Trophoblast cell (in vitro differentiated cells and primary cell): ENCODE data around the gene KRTAP2-4.
"Not testable (repeated sequence)": the region's sequence is repeated elsewhere in the genome, so short reads cannot be mapped to it uniquely, and the experiment has no call there.

Experiments used
- DNase-seq, 2 donors: peaks; one replicate each; pipeline ENCODE4 v3.0.0-alpha.2; 2016
- H2AFZ ChIP-seq: 2 replicates; pipeline ENCODE4 v1.6.1; 2013; ENCODE audit warnings: low read length, moderate library complexity, mild to moderate bottlenecking; ENCODE audit not compliant: insufficient read depth, poor library complexity
- H2AK5ac ChIP-seq: 2 replicates; pipeline ENCODE4 v1.6.1; 2013; ENCODE audit warnings: mild to moderate bottlenecking, low read length
- H2BK120ac ChIP-seq: 2 replicates; pipeline ENCODE4 v1.6.1; 2013; ENCODE audit warnings: low read length, mild to moderate bottlenecking, moderate library complexity; ENCODE audit not compliant: insufficient read depth, poor library complexity
- H2BK12ac ChIP-seq: 2 replicates; pipeline ENCODE4 v1.6.1; 2013; ENCODE audit warnings: mild to moderate bottlenecking, low read length, moderate library complexity
- H2BK5ac ChIP-seq: 2 replicates; pipeline ENCODE4 v1.6.1; 2013; ENCODE audit warnings: low read length, low read depth, moderate library complexity, mild to moderate bottlenecking; ENCODE audit not compliant: poor library complexity
- H3K14ac ChIP-seq: 2 replicates; pipeline ENCODE4 v1.6.1; 2013; ENCODE audit warnings: mild to moderate bottlenecking, low read length
- H3K18ac ChIP-seq: 2 replicates; pipeline ENCODE4 v1.6.1; 2013; ENCODE audit warnings: mild to moderate bottlenecking, low read length
- H3K23ac ChIP-seq: 2 replicates; pipeline ENCODE4 v1.6.1; 2013; ENCODE audit warnings: low read length
- H3K27ac ChIP-seq: 2 replicates; pipeline ENCODE4 v1.5.1; 2013; ENCODE audit warnings: low read depth, mild to moderate bottlenecking, inconsistent platforms, low read length, moderate library complexity
- H3K27me3 ChIP-seq: 2 replicates; pipeline ENCODE4 v1.6.1; 2013; ENCODE audit warnings: inconsistent platforms, mild to moderate bottlenecking, low read length, moderate library complexity; ENCODE audit not compliant: insufficient read depth
- H3K36me3 ChIP-seq, 2 experiments: 1 replicate in 1 of 2; 2 replicates in 1 of 2; pipeline ENCODE4 v1.6.1; 2013; ENCODE audit warnings: low read length in 2 of 2, mild to moderate bottlenecking in 2 of 2, moderate library complexity in 1 of 2; ENCODE audit not compliant: insufficient read depth in 2 of 2, control insufficient read depth in 1 of 2
- H3K4ac ChIP-seq: 2 replicates; pipeline ENCODE4 v1.6.1; 2013; ENCODE audit warnings: low read depth, mild to moderate bottlenecking, low read length, moderate library complexity
- H3K4me1 ChIP-seq, 2 experiments: 1 replicate in 1 of 2; 2 replicates in 1 of 2; pipeline ENCODE4 v1.6.1; 2013; ENCODE audit warnings: low read length in 2 of 2, mild to moderate bottlenecking in 2 of 2, moderate library complexity in 1 of 2; ENCODE audit not compliant: insufficient read depth in 2 of 2, control insufficient read depth in 1 of 2
- H3K4me2 ChIP-seq: 2 replicates; pipeline ENCODE4 v1.6.1; 2013; ENCODE audit warnings: inconsistent platforms, mild to moderate bottlenecking, low read length, moderate library complexity
- H3K4me3 ChIP-seq: 2 replicates; pipeline ENCODE4 v1.5.1; 2013; ENCODE audit warnings: mild to moderate bottlenecking, low read depth, low read length, inconsistent platforms
- H3K79me1 ChIP-seq: one replicate; pipeline ENCODE4 v1.6.1; 2013; ENCODE audit warnings: low read length
- H3K79me2 ChIP-seq: 2 replicates; pipeline ENCODE4 v1.6.1; 2013; ENCODE audit warnings: low read length, mild to moderate bottlenecking; ENCODE audit not compliant: control insufficient read depth, insufficient read depth, poor library complexity
- H3K9ac ChIP-seq: 2 replicates; pipeline ENCODE4 v1.6.1; 2013; ENCODE audit warnings: mild to moderate bottlenecking, low read length
- H3K9me3 ChIP-seq: 2 replicates; pipeline ENCODE4 v1.6.1; 2013; ENCODE audit warnings: low read depth, mild to moderate bottlenecking, control low read depth, inconsistent platforms, low read length; ENCODE audit not compliant: insufficient read depth
- H4K12ac ChIP-seq: 2 replicates; pipeline ENCODE4 v1.6.1; 2013; ENCODE audit warnings: low read depth, mild to moderate bottlenecking, low read length, moderate library complexity
- H4K8ac ChIP-seq: 2 replicates; pipeline ENCODE4 v1.6.1; 2013; ENCODE audit warnings: low read depth, mild to moderate bottlenecking, low read length, moderate library complexity
- H4K91ac ChIP-seq: one replicate; pipeline ENCODE4 v1.6.1; 2013; ENCODE audit warnings: low read depth, mild to moderate bottlenecking, low read length, moderate library complexity
- WGBS: extraction: QIAGEN DNeasy Blood & Tissue Kit; methylation state at CpG from one replicate; pipeline ENCODE4 v1.1.7; 2013; ENCODE audit warnings: missing lambda C conversion rate; ENCODE audit not compliant: insufficient read length, insufficient coverage; ENCODE audit errors: extremely low coverage; 5-methylcytosine and 5-hydroxymethylcytosine counted together

Gene KRTAP2-4

DNA sequence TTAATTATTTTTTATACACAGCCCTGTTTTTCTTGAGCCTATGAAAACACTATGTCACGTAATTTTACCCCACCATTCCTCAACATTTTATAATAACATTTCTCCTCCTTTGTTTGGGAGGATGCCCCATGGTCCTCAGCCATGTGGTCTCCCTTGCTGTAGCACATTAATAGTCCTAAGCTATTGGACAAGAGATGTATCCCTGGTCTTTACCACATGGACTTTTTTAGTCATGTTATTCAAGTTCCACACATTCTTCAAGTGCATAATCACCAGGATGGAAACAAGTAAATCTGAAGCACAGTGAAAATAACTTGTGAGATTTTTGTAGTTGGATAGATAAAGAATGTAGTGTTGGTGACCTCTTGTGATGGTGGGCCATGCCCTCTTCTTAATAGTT is 3.7 kb downstream of the KRTAP2-4 start:
- 100% methylated on average over 1 of the region's 1 CpG for WGBS
- H2BK5ac ChIP-seq, result no peak overlapping the region
- DNase-seq, result peak in 1 of 2 donors; percentile 51

GRCh38 chr17:41060052-41060604 is 5.6 kb downstream of the KRTAP2-4 start, which contains the start of gene KRTAP2-3:
KRTAP2-3 (minus strand) TSS chr17:41060114; CDS start chr17:41060050, 64 bp downstream.
- H3K36me3 ChIP-seq, result no peaks in the 10 kb centered on the region
- no CpG with 5 or more reads among the region's 6 CpGs for WGBS
- no peak within 1 kb of the TSS for H3K27ac ChIP-seq

More for the DNA sequence above, 3.7 kb downstream of the KRTAP2-4 start:
- no peaks in the 10 kb centered on the region for H3K36me3 ChIP-seq
- H3K14ac ChIP-seq, result no peak overlapping the region
- no peak overlapping the region for H3K23ac ChIP-seq
- no peaks in the 10 kb centered on the region for H3K27me3 ChIP-seq
- no peaks in the 10 kb centered on the region for H3K9me3 ChIP-seq
- H3K4me2 ChIP-seq, result no peak overlapping the region
- H3K4me3 ChIP-seq, result no peak overlapping the region
- H3K4me1 ChIP-seq, result peaks cover 3 to 6% of the 10 kb centered on the region in 2 experiments
- H4K8ac ChIP-seq, result no peak overlapping the region
- no peak overlapping the region for H2BK12ac ChIP-seq
- no peak overlapping the region for H4K12ac ChIP-seq
- H3K4ac ChIP-seq, result no peak overlapping the region
- no peaks in the 10 kb centered on the region for H3K79me1 ChIP-seq
- H3K27ac ChIP-seq, result peak overlapping the region; percentile 22
- H2AK5ac ChIP-seq, result no peak overlapping the region
- no peak overlapping the region for H2AFZ ChIP-seq
- H2BK120ac ChIP-seq, result no peak overlapping the region
- no peaks in the 10 kb centered on the region for H3K79me2 ChIP-seq
- no peak overlapping the region for H3K9ac ChIP-seq
- no peak overlapping the region for H3K18ac ChIP-seq
- no peak overlapping the region for H4K91ac ChIP-seq

DNA sequence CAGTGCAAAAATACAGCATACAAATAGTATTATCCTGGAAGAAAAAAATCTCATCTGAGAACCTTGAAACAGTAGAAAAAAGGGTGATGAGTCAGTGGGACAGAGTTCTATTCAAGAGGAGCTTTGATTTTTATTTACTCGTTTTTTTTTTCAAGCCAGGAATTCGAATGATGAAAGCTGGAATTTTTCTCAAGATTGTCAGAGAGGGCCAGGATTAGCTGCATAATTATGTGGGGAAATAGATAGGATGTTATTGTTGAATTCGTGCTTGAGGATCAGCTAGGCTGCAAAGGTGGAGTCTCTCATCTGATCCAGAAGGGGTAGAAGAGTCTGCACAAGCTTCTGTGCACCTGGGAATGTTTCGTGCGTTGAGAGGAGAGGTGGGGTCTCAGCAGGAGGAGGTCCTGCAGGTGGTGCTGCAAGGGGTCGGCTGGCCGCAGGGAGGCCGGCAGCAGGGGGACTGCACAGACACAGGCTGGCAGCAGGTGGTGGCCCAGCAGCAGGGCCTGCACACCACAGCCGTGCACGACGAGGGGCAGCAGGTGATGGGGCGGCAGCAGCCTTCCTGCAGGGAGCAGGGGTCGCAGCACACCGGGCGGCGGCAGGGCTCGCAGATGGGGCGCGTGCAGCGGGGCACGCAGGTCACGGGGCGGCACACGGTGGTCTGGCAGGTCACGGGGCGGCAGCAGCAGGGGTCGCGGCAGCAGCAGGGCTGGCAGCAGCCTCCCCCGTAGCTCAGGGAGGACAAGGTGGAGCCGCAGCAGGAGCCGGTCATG is 6.2 kb downstream of the KRTAP2-4 start:
- no CpG with 5 or more reads among the region's 31 CpGs for WGBS
- H3K23ac ChIP-seq, H3K79me2 ChIP-seq, H2AK5ac ChIP-seq, H3K9ac ChIP-seq, H3K4me2 ChIP-seq, H2AFZ ChIP-seq, H4K8ac ChIP-seq, H3K4ac ChIP-seq, H3K9me3 ChIP-seq, H3K4me3 ChIP-seq, H3K36me3 ChIP-seq, H4K12ac ChIP-seq, H3K4me1 ChIP-seq, H3K79me1 ChIP-seq, H3K18ac ChIP-seq, H3K27ac ChIP-seq, H3K27me3 ChIP-seq, H2BK12ac ChIP-seq, H2BK5ac ChIP-seq: not testable (repeated sequence)
- peak in 1 of 2 donors; percentile 87 for DNase-seq
- H3K14ac ChIP-seq, result peak overlapping the region; percentile 70
- peak overlapping the region; percentile 51 for H2BK120ac ChIP-seq
- H4K91ac ChIP-seq, result peak overlapping the region; percentile 48

More at GRCh38 chr17:41060052-41060604, 5.6 kb downstream of the KRTAP2-4 start, which contains the start of gene KRTAP2-3:
- H3K9me3 ChIP-seq, result no peaks in the 10 kb centered on the region
- no peak within 1 kb of the TSS for H4K12ac ChIP-seq
- H4K91ac ChIP-seq, result peak within 1 kb of the TSS; percentile 48
- no peak within 1 kb of the TSS for H3K9ac ChIP-seq
- no peaks in the 10 kb centered on the region for H3K27me3 ChIP-seq
- H3K4me1 ChIP-seq, result peaks cover 3 to 6% of the 10 kb centered on the region in 2 experiments
- H2BK120ac ChIP-seq, result peak within 1 kb of the TSS; percentile 51
- no peak within 1 kb of the TSS for H4K8ac ChIP-seq
- H2AFZ ChIP-seq, result no peak within 1 kb of the TSS
- no peak within 1 kb of the TSS for H3K4me2 ChIP-seq
- H3K14ac ChIP-seq, result peak within 1 kb of the TSS; percentile 70
- no peak within 1 kb of the TSS for H3K4ac ChIP-seq
- no peak within 1 kb of the TSS for H2BK12ac ChIP-seq
- no peaks in the 10 kb centered on the region for H3K79me1 ChIP-seq
- no peak within 1 kb of the TSS for H2BK5ac ChIP-seq
- DNase-seq, result peak; percentile 89 to 96
- H3K18ac ChIP-seq, result no peak within 1 kb of the TSS
- no peak within 1 kb of the TSS for H3K4me3 ChIP-seq
- no peak within 1 kb of the TSS for H3K23ac ChIP-seq
- H2AK5ac ChIP-seq, result no peak within 1 kb of the TSS
- no peaks in the 10 kb centered on the region for H3K79me2 ChIP-seq

DNA sequence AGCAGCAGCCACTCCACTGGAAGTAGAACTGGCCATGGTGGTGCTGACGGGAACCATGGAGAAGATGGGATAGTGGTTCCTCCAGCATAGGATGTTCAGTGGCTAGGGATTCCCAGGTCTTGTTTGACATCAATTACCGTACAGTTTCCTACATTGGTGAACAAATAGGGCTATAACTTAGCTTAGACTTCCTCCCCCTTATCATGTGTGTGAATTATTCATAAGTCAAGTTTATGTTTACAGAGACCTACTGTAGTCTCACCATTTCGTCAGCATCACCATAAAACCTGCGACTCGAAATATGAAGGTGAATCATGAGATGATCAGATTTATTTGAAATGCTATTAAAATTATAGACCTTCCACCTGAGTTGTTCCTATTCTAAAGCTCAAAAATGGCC is 6.9 kb downstream of the KRTAP2-4 start:
- no peaks in the 10 kb centered on the region for H3K9me3 ChIP-seq
- no peak overlapping the region for H2BK120ac ChIP-seq

More for the DNA sequence above, 6.9 kb downstream of the KRTAP2-4 start:
- Histone ChIP-seq H2BK12ac (no peak overlapping the region), H3K4me3 (no peak overlapping the region), H2AK5ac (no peak overlapping the region), H3K27me3 (no peaks in the 10 kb centered on the region), H4K12ac (no peak overlapping the region), H3K4me2 (no peak overlapping the region), H3K4me1 (peaks cover 3 to 6% of the 10 kb centered on the region in 2 experiments), H2AFZ (no peak overlapping the region), H3K23ac (no peak overlapping the region), H3K79me1 (no peaks in the 10 kb centered on the region), H2BK5ac (no peak overlapping the region), H3K27ac (no peak overlapping the region), H3K79me2 (no peaks in the 10 kb centered on the region), H3K36me3 (no peaks in the 10 kb centered on the region), H3K18ac (no peak overlapping the region), H4K8ac (no peak overlapping the region), H4K91ac (no peak overlapping the region), H3K9ac (no peak overlapping the region), H3K4ac (no peak overlapping the region), H3K14ac (no peak overlapping the region)
- DNase-seq, result no peak
- WGBS, result no CpG with 5 or more reads among the region's 5 CpGs
